ENCODE data around the gene GMDS. TPM values are rescaled to one million over a fixed set of nuclear protein-coding genes. Genes with fewer than 3 reads are reported as not detected.

GMDS gene
- total and polyA plus RNA-seq, 2 of the 8 experiments (the other 6 are each of a cell fraction or from before 2014, with no cell fraction given) = 16.8 to 50.0 TPM

DNA sequence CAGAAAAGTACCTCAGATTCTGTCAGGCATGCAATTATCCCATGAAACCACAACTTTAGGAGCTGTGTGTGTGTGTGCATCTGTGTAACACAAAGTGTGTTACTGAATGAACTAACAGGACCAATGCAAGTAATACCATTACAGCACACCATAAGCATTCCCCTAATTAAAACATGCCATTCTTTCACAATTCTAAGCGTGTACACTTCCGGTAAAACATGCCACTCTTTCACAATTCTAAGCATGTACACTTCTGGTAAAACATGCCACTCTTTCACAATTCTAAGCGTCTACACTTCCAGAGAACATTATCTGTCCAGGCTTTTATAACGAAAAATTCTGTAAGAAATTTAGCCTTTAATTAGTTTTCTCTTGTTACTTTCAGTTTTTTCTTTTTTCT, 238.2 kb downstream of the GMDS start (continued):
- TF ChIP-seq RAD21 (IDR thresholded peaks at IDR 0.05 in 1 of 2, conservative IDR thresholded peaks at IDR 0.05 in 1 of 2; ENCODE audit: low read depth in 2 of 2, low read length in 2 of 2) = no peak
- no peak for TF ChIP-seq CHD1 (IDR thresholded peaks at IDR 0.05; ENCODE audit: low read depth, low read length)
- no peak for TF ChIP-seq TEAD4 (IDR thresholded peaks at IDR 0.05; ENCODE audit: low read depth, low read length)
- no peak for TF ChIP-seq CREB1 (IDR thresholded peaks at IDR 0.05)
- TF ChIP-seq HDAC6 (IDR thresholded peaks at IDR 0.05; ENCODE audit: low read depth, low read length) = no peak
